SK-N-MC (cell line): ENCODE results near the gene CBX3.

Source experiments
- EZH2 ChIP-seq: fragments of 200-600 bp; sonication (generic); IDR thresholded peaks from one replicate; pipeline ENCODE4 v1.6.1; 2017; ENCODE audit warnings: antibody characterized with exemption
- FOXP2 ChIP-seq: optimal IDR thresholded peaks from 2 replicates; pipeline ENCODE3; 2011; ENCODE audit warnings: mild to moderate bottlenecking, moderate library complexity; ENCODE audit not compliant: insufficient read depth; ENCODE audit errors: extremely low read length, control extremely low read depth
- POLR2AphosphoS5 ChIP-seq: IDR thresholded peaks from 2 replicates; pipeline ENCODE4 v1.6.1; 2012; ENCODE audit warnings: mild to moderate bottlenecking, low read depth, low read length, borderline replicate concordance

DNA sequence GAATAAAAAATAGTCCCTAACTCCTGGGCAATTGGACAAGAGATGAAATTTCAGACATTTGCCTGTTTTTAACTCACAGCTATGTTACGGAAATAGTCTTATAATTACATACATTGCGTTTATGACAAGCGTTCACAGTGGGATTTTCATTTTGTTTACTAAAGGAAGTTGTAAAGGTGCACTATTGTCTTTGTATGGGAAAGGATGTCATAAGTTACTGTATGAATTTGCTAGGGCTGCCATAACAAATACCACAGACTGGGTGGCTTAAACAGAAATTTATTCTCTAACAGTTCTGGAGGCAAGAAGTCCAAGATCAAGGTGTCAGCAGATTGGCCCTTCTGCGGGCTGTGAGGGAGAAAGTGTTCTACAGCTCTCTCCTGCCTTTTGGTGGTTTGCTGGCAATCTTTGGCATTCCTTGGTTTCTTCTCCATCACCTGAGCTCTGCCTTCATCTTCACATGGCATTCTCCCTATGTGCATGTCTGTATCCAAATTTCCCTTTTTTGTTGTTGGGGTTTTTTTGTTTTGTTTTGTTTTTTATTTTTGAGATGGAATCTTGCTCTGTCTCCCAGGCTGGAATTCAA lies 43.9 kb upstream of the CBX3 start:
- no peak for TF ChIP-seq EZH2
- TF ChIP-seq POLR2AphosphoS5, result no peak
- no peak for TF ChIP-seq FOXP2
